HepG2 (cell line): ENCODE results near the gene MBD5. TPM values are rescaled to one million over a fixed set of nuclear protein-coding genes. Genes with fewer than 3 reads are reported as not detected.

Experiments used
- ATAC-seq: fragments of 200-7000 bp; cut with Tn5 transposase; 3 replicates; pipeline ENCODE4 v1.9.1; 2020; ENCODE audit warnings: mild to moderate bottlenecking, moderate library complexity
- BruUV-seq: library from RNA; stranded (reverse); fragments of 400-500 nt; replicated peaks from 2 replicates; lab custom pipeline; 2021; lab: Mats Ljungman, UMichigan
- CTCF ChIA-PET: fragments of 300-600 bp; formaldehyde crosslinking; extraction: SDS; loops from one replicate; lab custom pipeline; 2021; ENCODE audit warnings: low total read pairs, inconsistent platforms, low intra/inter-chr PET ratio; lab: Yijun Ruan, JAX
- POLR2A ChIA-PET: fragments of 350-600 bp; sonication (Branson Sonifier 250); formaldehyde crosslinking; loops from one replicate; lab custom pipeline; 2020; ENCODE audit warnings: antibody characterized with exemption, inconsistent platforms; lab: Yijun Ruan, JAX
- DNase-seq: peaks from one replicate; pipeline ENCODE4 v3.0.0-alpha.2; 2015; ENCODE audit warnings: low spot score
- FAIRE-seq: peaks from 3 replicates; lab custom pipeline; 2011; peaks lifted over from hg19 to GRCh38; lab: Jason Lieb, UNC
- H2AFZ ChIP-seq: one replicate; pipeline ENCODE4 v1.6.1; 2011; ENCODE audit warnings: low read length, inconsistent platforms
- H3K27ac ChIP-seq: fragments of 300-600 bp; 3 replicates; pipeline ENCODE4 v1.8.0; 2011; ENCODE audit warnings: mixed run types, mild to moderate bottlenecking, mixed read lengths, low read length, inconsistent platforms; ENCODE audit not compliant: insufficient read depth; ENCODE audit errors: extremely low read length
- H3K27me3 ChIP-seq, 2 experiments: fragments of 200-600 bp in 1 of 2; 2 replicates in 1 of 2; 3 replicates in 1 of 2; pipeline versions ENCODE4 v1.6.0 to v1.8.0; 2011; ENCODE audit warnings: low read length in 2 of 2, mild to moderate bottlenecking in 2 of 2, moderate library complexity in 2 of 2, inconsistent platforms in 1 of 2; ENCODE audit not compliant: insufficient read depth in 2 of 2, control insufficient read depth in 1 of 2
- H3K36me3 ChIP-seq, 2 experiments: fragments of 200-600 bp in 1 of 2; replicated peaks in 1 of 2; 2 replicates in 1 of 2; 3 replicates in 1 of 2; pipeline versions ENCODE4 v1.5.1 to v1.8.0; 2011; ENCODE audit warnings: low read length in 2 of 2, inconsistent platforms in 1 of 2; ENCODE audit not compliant: insufficient read depth in 2 of 2, control insufficient read depth in 1 of 2
- H3K4me1 ChIP-seq: 2 replicates; pipeline ENCODE4 v1.5.1; 2012; ENCODE audit warnings: low read length, inconsistent platforms; ENCODE audit not compliant: insufficient read depth
- H3K4me2 ChIP-seq: 2 replicates; pipeline ENCODE4 v1.6.0; 2011; ENCODE audit warnings: low read depth, low read length, inconsistent platforms
- H3K4me3 ChIP-seq, 3 experiments: fragments of 200-600 bp in 1 of 3; sonication (generic), shearing (Covaris generic) in 1 of 3; replicated peaks in 1 of 3; 2 replicates each; pipeline ENCODE4 v1.5.1; 2011 to 2016; ENCODE audit warnings: low read length in 3 of 3, inconsistent platforms in 2 of 3, low read depth in 2 of 3, mild to moderate bottlenecking in 2 of 3, control low read depth in 1 of 3, mixed read lengths in 1 of 3; ENCODE audit not compliant: insufficient read depth in 1 of 3
- H3K79me2 ChIP-seq: one replicate; pipeline ENCODE4 v1.6.1; 2011; ENCODE audit warnings: low read length, inconsistent platforms; ENCODE audit not compliant: insufficient read depth
- H3K9ac ChIP-seq: 2 replicates; pipeline ENCODE4 v1.6.0; 2011; ENCODE audit warnings: mild to moderate bottlenecking, low read depth, low read length, inconsistent platforms; ENCODE audit not compliant: insufficient read depth
- H3K9me3 ChIP-seq: 2 replicates; pipeline ENCODE4 v1.5.1; 2012; ENCODE audit warnings: mild to moderate bottlenecking, low read length
- H4K20me1 ChIP-seq: 2 replicates; pipeline ENCODE4 v1.6.0; 2011; ENCODE audit warnings: inconsistent platforms, mild to moderate bottlenecking, low read length, moderate library complexity; ENCODE audit not compliant: insufficient read depth
- ADNP ChIP-seq: sonication (generic); formaldehyde crosslinking; IDR thresholded peaks from 2 replicates; pipeline ENCODE4 v1.4.0; 2020; ENCODE audit warnings: missing genetic modification reagents
- DNMT3B ChIP-seq: conservative IDR thresholded peaks from 2 replicates; pipeline ENCODE4 v1.6.1; 2016; ENCODE audit warnings: missing biosample characterization, control low read depth
- GPN1 ChIP-seq: sonication (generic); formaldehyde crosslinking; IDR thresholded peaks from 2 replicates; pipeline ENCODE4 v1.5.1; 2020; ENCODE audit warnings: missing genetic modification reagents, borderline replicate concordance
- HOXA3 ChIP-seq: sonication (generic); formaldehyde crosslinking; IDR thresholded peaks from 2 replicates; pipeline ENCODE4 v1.5.0; 2020; ENCODE audit warnings: missing genetic modification reagents
- MAZ ChIP-seq, 2 experiments: sonication (generic) in 1 of 2; formaldehyde crosslinking in 1 of 2; IDR thresholded peaks; 2 replicates each; pipeline versions ENCODE4 v1.5.0 to v1.6.1; 2012 to 2020; ENCODE audit warnings: low read depth in 2 of 2, mild to moderate bottlenecking in 2 of 2, borderline replicate concordance in 1 of 2, improper control_type of control experiment in 1 of 2, low read length in 1 of 2, missing genetic modification reagents in 1 of 2, moderate library complexity in 1 of 2
- NRL ChIP-seq: sonication (generic); formaldehyde crosslinking; IDR thresholded peaks from 2 replicates; pipeline ENCODE4 v1.5.0; 2020; ENCODE audit warnings: missing genetic modification reagents, mild to moderate bottlenecking, moderate library complexity, borderline replicate concordance
- PAWR ChIP-seq: sonication (generic); formaldehyde crosslinking; IDR thresholded peaks from 2 replicates; pipeline ENCODE4 v1.4.0; 2020; ENCODE audit warnings: missing genetic modification reagents, mild to moderate bottlenecking, borderline replicate concordance
- PRPF4 ChIP-seq: fragments of 200-400 bp; formaldehyde crosslinking; IDR thresholded peaks from 2 replicates; pipeline ENCODE4 v1.6.1; 2016; ENCODE audit warnings: low read length, low read depth; ENCODE audit not compliant: poor library complexity, severe bottlenecking
- RELA ChIP-seq: sonication (generic); formaldehyde crosslinking; IDR thresholded peaks from 2 replicates; pipeline ENCODE4 v1.4.0; 2020; ENCODE audit warnings: missing genetic modification reagents
- TCF7L2 ChIP-seq: IDR thresholded peaks from 2 replicates; pipeline ENCODE4 v1.6.1; 2011; ENCODE audit warnings: mild to moderate bottlenecking, low read depth, low read length, moderate library complexity
- XRCC5 ChIP-seq: fragments of 200-400 bp; formaldehyde crosslinking; optimal IDR thresholded peaks from 2 replicates; pipeline ENCODE3; 2017; ENCODE audit warnings: mild to moderate bottlenecking, low read length
- ZFP36 ChIP-seq: fragments of 150-350 bp; IDR thresholded peaks from 2 replicates; pipeline ENCODE4 v1.6.1; 2018; ENCODE audit warnings: borderline replicate concordance, low read length, low read depth; ENCODE audit not compliant: partially characterized antibody
- ZIK1 ChIP-seq: sonication (generic); formaldehyde crosslinking; IDR thresholded peaks from 2 replicates; pipeline ENCODE4 v1.5.0; 2020; ENCODE audit warnings: mild to moderate bottlenecking, low read depth, missing genetic modification reagents, borderline replicate concordance
- ZKSCAN5 ChIP-seq: sonication (generic); formaldehyde crosslinking; IDR thresholded peaks from 2 replicates; pipeline ENCODE4 v1.5.1; 2020; ENCODE audit warnings: mild to moderate bottlenecking, missing genetic modification reagents
- ZNF143 ChIP-seq: sonication (generic); formaldehyde crosslinking; IDR thresholded peaks from 2 replicates; pipeline ENCODE4 v1.4.0; 2020; ENCODE audit warnings: missing genetic modification reagents
- ZNF432 ChIP-seq: sonication (generic); formaldehyde crosslinking; IDR thresholded peaks from 2 replicates; pipeline ENCODE4 v1.5.0; 2020; ENCODE audit warnings: missing genetic modification reagents, mild to moderate bottlenecking, borderline replicate concordance
- ZNF549 ChIP-seq: sonication (generic); formaldehyde crosslinking; IDR thresholded peaks from 2 replicates; pipeline ENCODE4 v1.5.0; 2020; ENCODE audit warnings: missing genetic modification reagents
- ZNF614 ChIP-seq: IDR thresholded peaks from 2 replicates; pipeline ENCODE4 v1.6.1; 2018; ENCODE audit warnings: missing biosample characterization, missing genetic modification reagents, inconsistent platforms, borderline replicate concordance
- WGBS: methylation state at CpG from one replicate; pipeline ENCODE4 v1.1.6; 2017; ENCODE audit warnings: low lambda C conversion rate; 5-methylcytosine and 5-hydroxymethylcytosine counted together
- in situ Hi-C: cut with HindIII; loops from 2 replicates; pipeline ENCODE4 v1.10.0; 2017; ENCODE audit warnings: low pct_unique_long_range_greater_than_20kb; ENCODE audit not compliant: extremely low pct_ligation_motif_present
- intact Hi-C: fragments of 100-400 bp; cut with micrococcal nuclease; formaldehyde crosslinking; loops from one replicate; pipeline ENCODE4 v1.10.0; 2022; ENCODE audit not compliant: unreplicated experiment
- polyA plus RNA-seq, 8 experiments: library from polyadenylated mRNA; depleted of rRNA in 3 of 8; stranded (reverse) in 7 of 8; unstranded in 1 of 8; fragments of >200 nt; fragmentation: Illumina TruSeq in 4 of 8; extraction: Trizol in 4 of 8; gene quantifications; 2 replicates each; pipeline versions ENCODE4 v1.2.1 to v1.2.3, GENCODE V29; 2011 to 2016; ENCODE audit warnings: low read depth in 4 of 8, missing spikeins in 1 of 8, mixed read lengths in 1 of 8; ENCODE audit not compliant: insufficient read depth in 1 of 8
- total RNA-seq, 5 experiments: library from RNA; depleted of rRNA; stranded (reverse); fragments of >200 nt; fragmentation: Illumina TruSeq; extraction: Trizol; gene quantifications; 2 replicates each; pipeline ENCODE4 v1.2.3, GENCODE V29; 2016; ENCODE audit warnings: low read depth in 1 of 5
- TF ChIP-seq, protein P1 (sequence below): sonication (generic); formaldehyde crosslinking; conservative IDR thresholded peaks from 2 replicates; pipeline ENCODE4 v1.8.0; 2022; ENCODE audit warnings: low read depth, missing genetic modification reagents

MBD5 gene
- total and polyA plus RNA-seq, 2 of the 13 experiments (the other 11 are each of a cell fraction or from before 2014, with no cell fraction given) = 13.5 to 26.4 TPM

DNA sequence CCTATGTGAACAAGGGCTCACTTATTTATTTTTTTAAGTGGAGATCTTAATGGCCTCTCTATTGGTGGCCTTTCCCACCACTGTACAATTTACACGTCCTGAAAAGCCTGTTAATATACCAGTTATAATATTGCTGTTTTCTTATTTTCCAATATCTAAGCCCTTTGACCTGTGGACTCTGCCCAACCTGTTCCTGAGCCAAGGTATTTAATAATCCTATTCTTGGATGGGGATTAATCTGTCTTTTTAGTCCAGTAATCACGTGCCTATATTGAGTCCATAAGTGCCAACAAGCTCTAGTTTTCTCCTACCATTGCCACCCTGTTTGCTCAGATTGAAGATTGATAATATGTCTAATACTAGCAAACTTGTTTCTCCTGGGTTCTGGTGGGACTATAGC, 42.7 kb downstream of the MBD5 start:
- POLR2A ChIA-PET = no interaction called here
- H2AFZ ChIP-seq = no peak overlapping the region
- no peaks in the 10 kb centered on the region for H3K9me3 ChIP-seq
- 95% methylated on average over 2 of the region's 2 CpGs for WGBS
- H3K9ac ChIP-seq = no peak overlapping the region
- in situ Hi-C loops = no loop called here
- ATAC-seq = no peak
- no peak overlapping the region for H3K4me3 ChIP-seq
- CTCF ChIA-PET = no interaction called here
- no peak overlapping the region for H3K4me2 ChIP-seq
- H3K4me1 ChIP-seq = no peaks in the 10 kb centered on the region
- H3K27me3 ChIP-seq = no peaks in the 10 kb centered on the region
- TF ChIP-seq NRL (CRISPR knock-in tag) (no peak), ZNF549 (no peak), TCF7L2 (no peak), ZKSCAN5 (CRISPR knock-in tag) (no peak), XRCC5 (no peak), ZNF614 (CRISPR knock-in tag) (no peak), ADNP (no peak), ZFP36 (no peak), ZNF143 (CRISPR knock-in tag) (no peak), MAZ (IDR thresholded peaks at IDR 0.05; ENCODE audit: borderline replicate concordance, low read depth, low read length) (no peak), MAZ (CRISPR knock-in tag; IDR thresholded peaks at IDR 0.05; ENCODE audit: low read depth) (no peak), PRPF4 (no peak), DNMT3B (CRISPR knock-in tag) (no peak), PAWR (CRISPR knock-in tag) (no peak), GPN1 (CRISPR knock-in tag) (no peak), HOXA3 (no peak), RELA (CRISPR knock-in tag) (no peak), ZIK1 (no peak), ZNF432 (CRISPR knock-in tag) (no peak)
- TF ChIP-seq, protein P1, sequence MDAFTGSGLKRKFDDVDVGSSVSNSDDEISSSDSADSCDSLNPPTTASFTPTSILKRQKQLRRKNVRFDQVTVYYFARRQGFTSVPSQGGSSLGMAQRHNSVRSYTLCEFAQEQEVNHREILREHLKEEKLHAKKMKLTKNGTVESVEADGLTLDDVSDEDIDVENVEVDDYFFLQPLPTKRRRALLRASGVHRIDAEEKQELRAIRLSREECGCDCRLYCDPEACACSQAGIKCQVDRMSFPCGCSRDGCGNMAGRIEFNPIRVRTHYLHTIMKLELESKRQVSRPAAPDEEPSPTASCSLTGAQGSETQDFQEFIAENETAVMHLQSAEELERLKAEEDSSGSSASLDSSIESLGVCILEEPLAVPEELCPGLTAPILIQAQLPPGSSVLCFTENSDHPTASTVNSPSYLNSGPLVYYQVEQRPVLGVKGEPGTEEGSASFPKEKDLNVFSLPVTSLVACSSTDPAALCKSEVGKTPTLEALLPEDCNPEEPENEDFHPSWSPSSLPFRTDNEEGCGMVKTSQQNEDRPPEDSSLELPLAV (CRISPR knock-in tag) = no peak
- TF ChIP-seq, all 625 proteins: peak for 0
- no peaks in the 10 kb centered on the region for H4K20me1 ChIP-seq
- DNase-seq = no peak
- no peak overlapping the region for H3K27ac ChIP-seq
- no TSS peak for BruUV-seq
- no peak for FAIRE-seq
- intact Hi-C loops = no loop called here
- no peaks in the 10 kb centered on the region for H3K36me3 ChIP-seq
- no peaks in the 10 kb centered on the region for H3K79me2 ChIP-seq
